ENCODE results near the gene WIF1. TPM values are rescaled to one million over a fixed set of nuclear protein-coding genes. Genes with fewer than 3 reads are reported as not detected.

Gene WIF1
- total and polyA plus RNA-seq, 2 of the 4 experiments (the other 2 are of a cell fraction), result not detected

DNA sequence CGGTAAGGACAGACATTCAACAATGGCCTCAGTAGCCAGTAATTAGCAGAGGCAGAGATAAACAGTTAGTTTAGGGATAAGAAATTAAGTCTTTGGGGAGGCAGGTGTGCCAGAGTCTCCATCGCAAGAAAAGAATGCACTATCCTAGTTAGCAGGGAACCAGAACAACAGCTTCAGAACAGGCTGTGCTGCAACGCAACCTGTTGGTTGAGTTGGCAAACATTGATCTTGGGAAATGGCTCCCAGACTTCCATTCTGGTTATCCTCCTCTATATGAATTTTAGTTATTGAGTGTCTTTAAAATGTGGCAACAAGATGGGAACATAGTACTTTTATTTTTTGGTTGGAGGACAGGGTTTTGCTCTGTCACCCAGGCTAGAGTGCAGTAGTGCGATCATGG is 36.0 kb upstream of the WIF1 start:
- no peak overlapping the region for H3K27ac ChIP-seq (ENCODE audit: insufficient read depth, low read length)
- no peak overlapping the region for H4K91ac ChIP-seq (ENCODE audit: insufficient read depth, low read depth, low read length)
- no peak overlapping the region for H2AK5ac ChIP-seq (ENCODE audit: low read depth, low read length)
- H2AFZ ChIP-seq (replicated peaks; ENCODE audit: low read length, poor library complexity), result no peak overlapping the region
- intact Hi-C loops (cut with micrococcal nuclease) (no loop called here), in situ Hi-C loops (cut with MboI; ENCODE audit: low sequenced_read_pairs) (no loop called here), dilution Hi-C loops (cut with HindIII; ENCODE audit: low sequenced_read_pairs, unreplicated experiment) (no loop called here)
- POLR2A ChIA-PET (ENCODE audit: unreplicated experiment), result no interaction called here
- no peaks in the 10 kb centered on the region for H4K20me1 ChIP-seq (ENCODE audit: insufficient read depth, low read length)
- H3K79me1 ChIP-seq (ENCODE audit: low read depth in 1 of 2, low read length in 2 of 2), result no peaks in the 10 kb centered on the region
- ATAC-seq (ENCODE audit: low read depth) (no peak), DNase-seq (no peak)
- no peak overlapping the region for H2AK9ac ChIP-seq (replicated peaks; ENCODE audit: low read depth, low read length, poor library complexity)
- no peak overlapping the region for H2BK20ac ChIP-seq (ENCODE audit: low read depth, low read length)
- no peak overlapping the region for H3K23ac ChIP-seq (ENCODE audit: low read depth, low read length)
- CTCF ChIA-PET, result no interaction called here
- TF ChIP-seq CHD1 (IDR thresholded peaks at IDR 0.05; ENCODE audit: low read depth, low read length) (no peak), MAZ (IDR thresholded peaks at IDR 0.05; ENCODE audit: borderline replicate concordance, low read depth, low read length) (no peak), MXI1 (IDR thresholded peaks at IDR 0.05; ENCODE audit: borderline replicate concordance, low read depth, low read length) (no peak), POLR2A (IDR thresholded peaks at IDR 0.05; ENCODE audit: low read depth, low read length) (no peak), NFE2L2 (IDR thresholded peaks at IDR 0.05; ENCODE audit: low read depth, low read length) (no peak), FOS (IDR thresholded peaks at IDR 0.05; ENCODE audit: low read depth, low read length) (no peak), CEBPB (IDR thresholded peaks at IDR 0.05; ENCODE audit: low read depth, low read length) (no peak), RCOR1 (IDR thresholded peaks at IDR 0.05; ENCODE audit: insufficient replicate concordance, low read length) (no peak), RFX5 (IDR thresholded peaks at IDR 0.05; ENCODE audit: low read depth, low read length) (no peak), SMC3 (IDR thresholded peaks at IDR 0.05; ENCODE audit: low read depth, low read length) (no peak), RAD21 (IDR thresholded peaks at IDR 0.05; ENCODE audit: low read length) (no peak), MAFK (IDR thresholded peaks at IDR 0.05; ENCODE audit: low read depth, low read length) (no peak), BHLHE40 (IDR thresholded peaks at IDR 0.05; ENCODE audit: low read depth, low read length) (no peak)
- TF ChIP-seq, protein P1, sequence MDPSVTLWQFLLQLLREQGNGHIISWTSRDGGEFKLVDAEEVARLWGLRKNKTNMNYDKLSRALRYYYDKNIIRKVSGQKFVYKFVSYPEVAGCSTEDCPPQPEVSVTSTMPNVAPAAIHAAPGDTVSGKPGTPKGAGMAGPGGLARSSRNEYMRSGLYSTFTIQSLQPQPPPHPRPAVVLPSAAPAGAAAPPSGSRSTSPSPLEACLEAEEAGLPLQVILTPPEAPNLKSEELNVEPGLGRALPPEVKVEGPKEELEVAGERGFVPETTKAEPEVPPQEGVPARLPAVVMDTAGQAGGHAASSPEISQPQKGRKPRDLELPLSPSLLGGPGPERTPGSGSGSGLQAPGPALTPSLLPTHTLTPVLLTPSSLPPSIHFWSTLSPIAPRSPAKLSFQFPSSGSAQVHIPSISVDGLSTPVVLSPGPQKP (IDR thresholded peaks at IDR 0.05; ENCODE audit: borderline replicate concordance, low read depth, low read length), result no peak
- TF ChIP-seq, protein P2, sequence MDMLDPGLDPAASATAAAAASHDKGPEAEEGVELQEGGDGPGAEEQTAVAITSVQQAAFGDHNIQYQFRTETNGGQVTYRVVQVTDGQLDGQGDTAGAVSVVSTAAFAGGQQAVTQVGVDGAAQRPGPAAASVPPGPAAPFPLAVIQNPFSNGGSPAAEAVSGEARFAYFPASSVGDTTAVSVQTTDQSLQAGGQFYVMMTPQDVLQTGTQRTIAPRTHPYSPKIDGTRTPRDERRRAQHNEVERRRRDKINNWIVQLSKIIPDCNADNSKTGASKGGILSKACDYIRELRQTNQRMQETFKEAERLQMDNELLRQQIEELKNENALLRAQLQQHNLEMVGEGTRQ (IDR thresholded peaks at IDR 0.05; ENCODE audit: low read depth, low read length), result no peak
- TF ChIP-seq, protein P3, sequence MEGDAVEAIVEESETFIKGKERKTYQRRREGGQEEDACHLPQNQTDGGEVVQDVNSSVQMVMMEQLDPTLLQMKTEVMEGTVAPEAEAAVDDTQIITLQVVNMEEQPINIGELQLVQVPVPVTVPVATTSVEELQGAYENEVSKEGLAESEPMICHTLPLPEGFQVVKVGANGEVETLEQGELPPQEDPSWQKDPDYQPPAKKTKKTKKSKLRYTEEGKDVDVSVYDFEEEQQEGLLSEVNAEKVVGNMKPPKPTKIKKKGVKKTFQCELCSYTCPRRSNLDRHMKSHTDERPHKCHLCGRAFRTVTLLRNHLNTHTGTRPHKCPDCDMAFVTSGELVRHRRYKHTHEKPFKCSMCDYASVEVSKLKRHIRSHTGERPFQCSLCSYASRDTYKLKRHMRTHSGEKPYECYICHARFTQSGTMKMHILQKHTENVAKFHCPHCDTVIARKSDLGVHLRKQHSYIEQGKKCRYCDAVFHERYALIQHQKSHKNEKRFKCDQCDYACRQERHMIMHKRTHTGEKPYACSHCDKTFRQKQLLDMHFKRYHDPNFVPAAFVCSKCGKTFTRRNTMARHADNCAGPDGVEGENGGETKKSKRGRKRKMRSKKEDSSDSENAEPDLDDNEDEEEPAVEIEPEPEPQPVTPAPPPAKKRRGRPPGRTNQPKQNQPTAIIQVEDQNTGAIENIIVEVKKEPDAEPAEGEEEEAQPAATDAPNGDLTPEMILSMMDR (conservative IDR thresholded peaks at IDR 0.05; ENCODE audit: low read depth, low read length), result no peak
- no peak overlapping the region for H3K9ac ChIP-seq (ENCODE audit: low read depth, low read length)
- H3K4me2 ChIP-seq (ENCODE audit: low read depth, low read length), result no peak overlapping the region
- no peaks in the 10 kb centered on the region for H3K9me3 ChIP-seq (ENCODE audit: control insufficient read depth, insufficient read depth, low read length)
- peaks cover 14% of the 10 kb centered on the region for H3K27me3 ChIP-seq (ENCODE audit: control insufficient read depth, insufficient read depth, low read length)
- no TSS peak for BruUV-seq (replicated peaks)
- H3K18ac ChIP-seq (ENCODE audit: low read depth, low read length), result no peak overlapping the region
- no peak overlapping the region for H3K14ac ChIP-seq (replicated peaks; ENCODE audit: low read depth, low read length)
- no peak overlapping the region for H3K4ac ChIP-seq (ENCODE audit: low read depth, low read length)
- 83% methylated on average over 1 of the region's 4 CpGs; no CpG with 5 or more reads in 1 of the 2 experiments for WGBS, 2 experiments (ENCODE audit: extremely low coverage in 2 of 2, insufficient read length in 1 of 2)
- no peaks in the 10 kb centered on the region for H3K4me1 ChIP-seq (ENCODE audit: control insufficient read depth, insufficient read depth, low read length)
- H3K56ac ChIP-seq (ENCODE audit: extremely low read depth, insufficient read depth, low read length), result no peak overlapping the region
- H3K4me3 ChIP-seq (ENCODE audit: insufficient read depth, low read depth, low read length), result no peak overlapping the region
- H2BK15ac ChIP-seq (ENCODE audit: low read depth, low read length), result no peak overlapping the region
- no peak overlapping the region for H2BK120ac ChIP-seq (ENCODE audit: low read depth, low read length)
- no peaks in the 10 kb centered on the region for H3K36me3 ChIP-seq (ENCODE audit: control insufficient read depth, insufficient read depth, low read length)
- no peaks in the 10 kb centered on the region for H3K9me1 ChIP-seq (ENCODE audit: insufficient read depth, low read length)
- no peak overlapping the region for H4K5ac ChIP-seq (ENCODE audit: low read depth, low read length)
- H2BK5ac ChIP-seq (ENCODE audit: low read depth, low read length, poor library complexity, severe bottlenecking), result no peak overlapping the region
- H4K8ac ChIP-seq (ENCODE audit: low read depth in 2 of 2, low read length in 2 of 2), result no peak overlapping the region

Measured in IMR-90 (cell line).